Adrenal gland (tissue), 12 donors: ENCODE measurements around the gene TNFSF11. TPM values are rescaled to one million over a fixed set of nuclear protein-coding genes. Genes with fewer than 3 reads are reported as not detected.

Experiments
- DNase-seq, 7 donors: peaks; one replicate each; pipeline ENCODE4 v3.0.0-alpha.2; 2019 to 2020
- H3K27ac ChIP-seq, 5 donors: fragments of 200-600 bp; sonication (generic) in 4 of 5; 1 replicate in 3 of 5; 2 replicates in 2 of 5; pipeline versions ENCODE4 v1.5.1 to v1.8.0; 2016 to 2020; ENCODE audit warnings: mild to moderate bottlenecking in 1 of 5
- H3K27me3 ChIP-seq: fragments of 200-600 bp; 2 replicates; pipeline ENCODE4 v1.8.0; 2021
- H3K36me3 ChIP-seq, 2 donors: fragments of 200-600 bp; replicated peaks in 1 of 2; 1 replicate in 1 of 2; 2 replicates in 1 of 2; pipeline versions ENCODE4 v1.5.1 to v1.8.0; 2018 to 2022
- H3K4me1 ChIP-seq, 2 donors: fragments of 200-600 bp; replicated peaks in 1 of 2; 1 replicate in 1 of 2; 2 replicates in 1 of 2; pipeline versions ENCODE4 v1.5.1 to v1.8.0; 2018 to 2021
- H3K4me3 ChIP-seq, 4 donors: fragments of 200-600 bp; sonication (generic) in 3 of 4; one replicate each; pipeline ENCODE4 v1.5.1; 2016 to 2018
- H3K9me3 ChIP-seq, 3 donors: fragments of 200-600 bp; sonication (generic) in 1 of 3; replicated peaks in 1 of 3; 1 replicate in 2 of 3; 2 replicates in 1 of 3; pipeline versions ENCODE4 v1.5.1 to v1.8.0; 2016 to 2021
- POLR2A ChIP-seq, 2 donors: fragments of 450-650 bp; IDR thresholded peaks; one replicate each; pipeline ENCODE4 v1.6.1; 2017; ENCODE audit warnings: antibody characterized with exemption in 2 of 2, mild to moderate bottlenecking in 2 of 2, moderate library complexity in 1 of 2
- WGBS, 4 donors: extraction: QIAGEN DNeasy Blood & Tissue Kit in 2 of 4; methylation state at CpG; one replicate each; pipeline versions ENCODE4 v1.1.5 to v1.1.7; 2013 to 2017; 5-methylcytosine and 5-hydroxymethylcytosine counted together
- intact Hi-C, 2 donors: fragments of 100-400 bp; cut with DNase I; formaldehyde crosslinking; loops; one replicate each; pipeline versions ENCODE4 v1.14.1 to v1.15.0; 2022 to 2023
- polyA plus RNA-seq, 3 donors: library from polyadenylated mRNA; stranded (reverse); fragments of 200-250 nt in 2 of 3; fragments of 350-450 nt in 1 of 3; fragmentation: Illumina TruSeq in 1 of 3; extraction: RNeasy Lipid Tissue Mini Kit (QIAGEN cat#74804) in 1 of 3; gene quantifications; one replicate each; pipeline ENCODE4 v1.2.3, GENCODE V29; 2013 to 2014
- total RNA-seq, 9 donors: library from RNA; depleted of rRNA in 4 of 9; stranded (reverse); fragments of >200 nt in 4 of 9; fragments of 120-200 nt in 1 of 9; fragmentation: NEBNext Ultra II Directional in 1 of 9; extraction: Animal tissue kit (Norgen Biotek cat#: 25700) in 1 of 9; gene quantifications; one replicate each; pipeline versions ENCODE4 v1.1.0 to v1.2.4, GENCODE V29; 2013 to 2023
- TF ChIP-seq, protein P1 (sequence below), 6 experiments: fragments of 450-650 bp in 4 of 6; fragments of 200-600 bp in 2 of 6; sonication (generic) in 1 of 6; IDR thresholded peaks; 1 replicate in 5 of 6; 2 replicates in 1 of 6; pipeline versions ENCODE4 v1.5.1 to v1.8.0; 2016 to 2021; ENCODE audit warnings: antibody characterized with exemption in 6 of 6, mild to moderate bottlenecking in 2 of 6, moderate library complexity in 1 of 6
- donor health status: healthy with polysubstance abuse.
- donor health status: Bipolar disorder and iron deficiency.
- donor health status: DM: yes; HTN: yes; CAD: no.
- donor health status: DM: no; HTN: no; CAD: no.
- donor health status: DM: no; HTN: no; CAD: no.
- donor health status: DM: yes; HTN: yes; CAD: no.

TNFSF11 gene
- total and polyA plus RNA-seq, 12 donors: 0.55 TPM; not detected in 11

DNA sequence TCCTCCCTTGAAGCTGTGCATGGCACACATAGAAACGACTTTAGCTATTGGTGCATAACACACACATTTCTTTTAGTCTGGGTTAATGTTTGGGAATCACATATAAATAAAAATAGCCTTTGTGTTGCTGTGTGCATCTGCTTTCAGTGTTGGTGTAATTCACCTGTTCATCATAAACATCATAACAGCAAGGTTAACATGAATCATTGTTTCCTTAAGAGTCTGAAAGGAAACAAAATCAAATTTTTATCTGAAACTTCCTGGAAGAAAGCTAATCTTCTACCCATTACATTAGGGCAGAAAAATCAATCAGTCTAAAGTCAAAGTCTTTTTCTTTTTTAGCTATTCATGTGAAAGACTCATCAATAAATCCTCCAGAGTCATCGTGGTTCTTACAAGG, 35.0 kb upstream of the TNFSF11 start:
- DNase-seq: no peak
- TF ChIP-seq, protein P1, sequence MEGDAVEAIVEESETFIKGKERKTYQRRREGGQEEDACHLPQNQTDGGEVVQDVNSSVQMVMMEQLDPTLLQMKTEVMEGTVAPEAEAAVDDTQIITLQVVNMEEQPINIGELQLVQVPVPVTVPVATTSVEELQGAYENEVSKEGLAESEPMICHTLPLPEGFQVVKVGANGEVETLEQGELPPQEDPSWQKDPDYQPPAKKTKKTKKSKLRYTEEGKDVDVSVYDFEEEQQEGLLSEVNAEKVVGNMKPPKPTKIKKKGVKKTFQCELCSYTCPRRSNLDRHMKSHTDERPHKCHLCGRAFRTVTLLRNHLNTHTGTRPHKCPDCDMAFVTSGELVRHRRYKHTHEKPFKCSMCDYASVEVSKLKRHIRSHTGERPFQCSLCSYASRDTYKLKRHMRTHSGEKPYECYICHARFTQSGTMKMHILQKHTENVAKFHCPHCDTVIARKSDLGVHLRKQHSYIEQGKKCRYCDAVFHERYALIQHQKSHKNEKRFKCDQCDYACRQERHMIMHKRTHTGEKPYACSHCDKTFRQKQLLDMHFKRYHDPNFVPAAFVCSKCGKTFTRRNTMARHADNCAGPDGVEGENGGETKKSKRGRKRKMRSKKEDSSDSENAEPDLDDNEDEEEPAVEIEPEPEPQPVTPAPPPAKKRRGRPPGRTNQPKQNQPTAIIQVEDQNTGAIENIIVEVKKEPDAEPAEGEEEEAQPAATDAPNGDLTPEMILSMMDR (IDR thresholded peaks at IDR 0.05): no peak
- no peak for TF ChIP-seq POLR2A (IDR thresholded peaks at IDR 0.05)
- H3K27ac ChIP-seq: no peak overlapping the region
- H3K4me1 ChIP-seq: no peaks in the 10 kb centered on the region
- no peaks in the 10 kb centered on the region for H3K9me3 ChIP-seq
- intact Hi-C loops: no loop called here
- H3K27me3 ChIP-seq: no peaks in the 10 kb centered on the region
- 35 to 74% (median 62%) methylated on average over 2 of the region's 2 CpGs for WGBS, 4 donors
- H3K36me3 ChIP-seq: no peaks in the 10 kb centered on the region
- H3K4me3 ChIP-seq: no peak overlapping the region

DNA sequence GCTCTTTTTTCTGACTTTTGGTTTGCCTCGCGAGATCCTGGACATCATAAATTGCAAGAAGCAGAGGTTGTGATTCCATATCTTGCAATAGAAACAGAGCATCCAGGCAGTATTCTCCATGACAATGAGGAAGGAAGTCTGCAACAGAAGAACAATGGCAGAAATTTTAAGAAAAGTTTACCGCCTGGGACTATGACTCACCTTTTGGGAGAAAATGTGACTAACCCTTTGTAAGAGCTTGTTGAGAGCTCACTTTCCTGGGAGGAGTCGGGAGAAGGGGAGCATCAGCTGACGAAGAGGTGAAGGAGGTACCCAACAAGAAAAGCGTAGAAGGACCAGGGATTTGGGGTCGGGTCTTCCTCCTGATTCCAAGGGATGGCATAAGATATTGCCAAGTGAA, 34.3 kb upstream of the TNFSF11 start:
- 72 to 85% (median 78%) methylated on average over 7 of the region's 7 CpGs for WGBS, 4 donors
- TF ChIP-seq POLR2A (IDR thresholded peaks at IDR 0.05): no peak
- TF ChIP-seq, protein P1 (IDR thresholded peaks at IDR 0.05): no peak
- DNase-seq: no peak
- no peaks in the 10 kb centered on the region for H3K36me3 ChIP-seq
- H3K9me3 ChIP-seq: no peaks in the 10 kb centered on the region
- no peaks in the 10 kb centered on the region for H3K4me1 ChIP-seq
- intact Hi-C loops: no loop called here
- H3K27ac ChIP-seq: no peak overlapping the region
- no peaks in the 10 kb centered on the region for H3K27me3 ChIP-seq
- no peak overlapping the region for H3K4me3 ChIP-seq

DNA sequence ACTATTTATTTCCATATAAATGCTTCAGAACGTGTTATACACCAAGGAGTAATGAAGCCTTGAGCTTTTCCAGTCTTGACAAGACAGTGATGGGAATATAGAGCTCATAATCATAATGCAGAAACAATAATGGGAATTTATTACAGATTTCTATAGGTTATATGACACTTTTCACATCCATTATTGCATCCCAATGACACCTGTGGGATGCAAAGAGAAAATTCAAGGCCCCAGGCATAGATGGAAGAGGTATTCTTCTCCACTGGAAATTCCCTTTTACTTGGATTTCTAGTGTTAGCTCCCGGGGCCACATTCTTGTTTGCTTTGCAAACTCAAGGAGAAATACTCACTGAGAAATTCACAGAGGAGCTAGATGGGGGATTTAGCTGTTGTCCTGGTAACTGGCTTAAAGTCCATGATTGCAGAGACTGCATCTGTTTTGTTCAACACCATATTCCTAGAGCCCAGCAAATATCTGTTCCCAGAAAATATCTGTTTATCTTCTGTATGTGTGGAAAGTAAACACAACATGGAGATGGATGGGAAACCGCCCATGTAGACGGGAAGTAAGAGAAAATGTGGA, 30.6 kb upstream of the TNFSF11 start:
- Histone ChIP-seq H3K36me3 (no peaks in the 10 kb centered on the region), H3K4me1 (no peaks in the 10 kb centered on the region), H3K27me3 (no peaks in the 10 kb centered on the region), H3K27ac (no peak overlapping the region), H3K9me3 (no peaks in the 10 kb centered on the region), H3K4me3 (no peak overlapping the region)
- no peak for TF ChIP-seq POLR2A (IDR thresholded peaks at IDR 0.05)
- TF ChIP-seq, protein P1 (IDR thresholded peaks at IDR 0.05): no peak
- DNase-seq: no peak
- WGBS, 4 donors: 68 to 81% (median 76%) methylated on average over 4 of the region's 4 CpGs
- intact Hi-C loops: no loop called here

DNA sequence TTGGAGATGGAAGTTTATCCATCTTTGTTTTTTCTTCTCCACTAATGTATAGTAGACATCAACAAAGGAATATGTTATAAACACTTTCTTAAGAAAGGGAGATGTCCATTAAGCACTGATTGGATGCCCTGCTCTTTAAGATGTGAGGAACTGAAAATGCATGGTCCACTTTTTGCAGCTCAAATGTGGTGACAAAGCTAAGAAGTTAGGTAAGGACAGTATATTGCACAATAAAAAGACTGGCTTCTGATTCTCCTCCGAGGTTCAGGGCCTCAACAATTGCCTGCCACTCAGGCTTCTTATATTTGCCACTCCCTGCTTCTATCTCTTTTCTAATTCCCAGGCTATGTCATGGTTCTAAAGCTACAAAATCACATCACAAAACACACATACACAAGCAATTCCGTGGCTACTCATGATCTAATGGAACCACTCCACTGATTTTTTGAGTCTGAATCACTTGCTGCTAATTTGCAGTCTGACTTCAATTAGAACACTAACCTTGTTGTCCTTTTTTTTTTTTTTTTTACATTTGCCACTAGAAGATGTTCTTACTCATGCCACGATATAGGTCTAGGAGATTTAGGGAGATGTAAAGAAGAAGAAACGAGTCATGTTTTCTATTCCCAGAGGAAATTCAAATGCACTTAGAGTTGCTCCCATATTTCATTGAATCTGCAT, 29.6 kb upstream of the TNFSF11 start:
- no peaks in the 10 kb centered on the region for H3K9me3 ChIP-seq
- H3K36me3 ChIP-seq: no peaks in the 10 kb centered on the region
- WGBS, 4 donors: 61 to 74% (median 65%) methylated on average over 4 of the region's 4 CpGs
- H3K4me1 ChIP-seq: no peaks in the 10 kb centered on the region
- TF ChIP-seq POLR2A (IDR thresholded peaks at IDR 0.05): no peak
- TF ChIP-seq, protein P1 (IDR thresholded peaks at IDR 0.05): no peak
- H3K27me3 ChIP-seq: no peaks in the 10 kb centered on the region
- H3K27ac ChIP-seq: no peak overlapping the region
- intact Hi-C loops: no loop called here
- peak in 1 of 7 donors; percentile 2 for DNase-seq
- no peak overlapping the region for H3K4me3 ChIP-seq
